Neural progenitor cell (in vitro differentiated cells): Measurements from ENCODE around the gene MORC4.

Experiments
- EZH2 ChIP-seq: fragments of 200-600 bp; sonication (generic); IDR thresholded peaks from 2 replicates; pipeline ENCODE4 v1.6.1; 2017; ENCODE audit warnings: antibody characterized with exemption, mild to moderate bottlenecking, moderate library complexity
- EZH2phosphoT487 ChIP-seq: fragments of 200-600 bp; sonication (generic); IDR thresholded peaks from 2 replicates; pipeline ENCODE4 v1.6.1; 2017; ENCODE audit warnings: antibody characterized with exemption
- TF ChIP-seq, protein P1 (sequence below): fragments of 200-600 bp; sonication (generic); IDR thresholded peaks from 2 replicates; pipeline ENCODE4 v1.5.1; 2017; ENCODE audit warnings: antibody characterized with exemption, mild to moderate bottlenecking

DNA sequence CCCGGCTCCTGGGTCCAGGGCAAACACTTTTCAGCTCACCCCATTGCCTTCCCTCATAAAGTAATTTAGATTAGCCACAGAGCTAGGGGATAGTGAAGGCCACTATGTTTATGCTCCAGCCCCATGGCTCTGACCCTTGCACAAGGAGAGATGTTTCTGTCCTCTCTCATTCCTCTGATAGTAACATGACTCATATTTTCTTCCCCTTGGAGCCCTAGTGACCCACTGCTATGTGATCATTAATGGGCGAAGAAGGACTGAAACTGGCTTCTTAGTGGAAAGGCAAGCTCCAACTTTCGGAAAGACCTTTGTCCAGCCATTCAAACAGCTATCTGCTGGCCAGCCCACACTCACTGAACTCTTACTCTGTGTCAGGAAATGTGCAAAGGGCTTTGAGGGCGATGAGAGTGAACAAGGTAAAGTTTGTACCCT, 67.5 kb downstream of the MORC4 start:
- TF ChIP-seq, protein P1, sequence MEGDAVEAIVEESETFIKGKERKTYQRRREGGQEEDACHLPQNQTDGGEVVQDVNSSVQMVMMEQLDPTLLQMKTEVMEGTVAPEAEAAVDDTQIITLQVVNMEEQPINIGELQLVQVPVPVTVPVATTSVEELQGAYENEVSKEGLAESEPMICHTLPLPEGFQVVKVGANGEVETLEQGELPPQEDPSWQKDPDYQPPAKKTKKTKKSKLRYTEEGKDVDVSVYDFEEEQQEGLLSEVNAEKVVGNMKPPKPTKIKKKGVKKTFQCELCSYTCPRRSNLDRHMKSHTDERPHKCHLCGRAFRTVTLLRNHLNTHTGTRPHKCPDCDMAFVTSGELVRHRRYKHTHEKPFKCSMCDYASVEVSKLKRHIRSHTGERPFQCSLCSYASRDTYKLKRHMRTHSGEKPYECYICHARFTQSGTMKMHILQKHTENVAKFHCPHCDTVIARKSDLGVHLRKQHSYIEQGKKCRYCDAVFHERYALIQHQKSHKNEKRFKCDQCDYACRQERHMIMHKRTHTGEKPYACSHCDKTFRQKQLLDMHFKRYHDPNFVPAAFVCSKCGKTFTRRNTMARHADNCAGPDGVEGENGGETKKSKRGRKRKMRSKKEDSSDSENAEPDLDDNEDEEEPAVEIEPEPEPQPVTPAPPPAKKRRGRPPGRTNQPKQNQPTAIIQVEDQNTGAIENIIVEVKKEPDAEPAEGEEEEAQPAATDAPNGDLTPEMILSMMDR, result no peak
- TF ChIP-seq EZH2 (no peak), EZH2phosphoT487 (no peak)
